ENCODE data around the gene TENM4.

- TF ChIP-seq, protein P1, sequence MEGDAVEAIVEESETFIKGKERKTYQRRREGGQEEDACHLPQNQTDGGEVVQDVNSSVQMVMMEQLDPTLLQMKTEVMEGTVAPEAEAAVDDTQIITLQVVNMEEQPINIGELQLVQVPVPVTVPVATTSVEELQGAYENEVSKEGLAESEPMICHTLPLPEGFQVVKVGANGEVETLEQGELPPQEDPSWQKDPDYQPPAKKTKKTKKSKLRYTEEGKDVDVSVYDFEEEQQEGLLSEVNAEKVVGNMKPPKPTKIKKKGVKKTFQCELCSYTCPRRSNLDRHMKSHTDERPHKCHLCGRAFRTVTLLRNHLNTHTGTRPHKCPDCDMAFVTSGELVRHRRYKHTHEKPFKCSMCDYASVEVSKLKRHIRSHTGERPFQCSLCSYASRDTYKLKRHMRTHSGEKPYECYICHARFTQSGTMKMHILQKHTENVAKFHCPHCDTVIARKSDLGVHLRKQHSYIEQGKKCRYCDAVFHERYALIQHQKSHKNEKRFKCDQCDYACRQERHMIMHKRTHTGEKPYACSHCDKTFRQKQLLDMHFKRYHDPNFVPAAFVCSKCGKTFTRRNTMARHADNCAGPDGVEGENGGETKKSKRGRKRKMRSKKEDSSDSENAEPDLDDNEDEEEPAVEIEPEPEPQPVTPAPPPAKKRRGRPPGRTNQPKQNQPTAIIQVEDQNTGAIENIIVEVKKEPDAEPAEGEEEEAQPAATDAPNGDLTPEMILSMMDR (conservative IDR thresholded peaks at IDR 0.05; ENCODE audit: low read length), result no peak
- no peak for TF ChIP-seq EZH2phosphoT487 (IDR thresholded peaks at IDR 0.05; ENCODE audit: borderline replicate concordance, low read depth, low read length)
Observed at GRCh38 chr11:79369055-79369454, 71.8 kb downstream of the TENM4 start.
